ENCODE data around the gene MUS81. TPM values are rescaled to one million over a fixed set of nuclear protein-coding genes. Genes with fewer than 3 reads are reported as not detected.

MUS81 gene
- total and polyA plus RNA-seq, 2 of the 13 experiments (the other 11 are each of a cell fraction or from before 2014, with no cell fraction given) = 25.6 to 30.2 TPM

DNA sequence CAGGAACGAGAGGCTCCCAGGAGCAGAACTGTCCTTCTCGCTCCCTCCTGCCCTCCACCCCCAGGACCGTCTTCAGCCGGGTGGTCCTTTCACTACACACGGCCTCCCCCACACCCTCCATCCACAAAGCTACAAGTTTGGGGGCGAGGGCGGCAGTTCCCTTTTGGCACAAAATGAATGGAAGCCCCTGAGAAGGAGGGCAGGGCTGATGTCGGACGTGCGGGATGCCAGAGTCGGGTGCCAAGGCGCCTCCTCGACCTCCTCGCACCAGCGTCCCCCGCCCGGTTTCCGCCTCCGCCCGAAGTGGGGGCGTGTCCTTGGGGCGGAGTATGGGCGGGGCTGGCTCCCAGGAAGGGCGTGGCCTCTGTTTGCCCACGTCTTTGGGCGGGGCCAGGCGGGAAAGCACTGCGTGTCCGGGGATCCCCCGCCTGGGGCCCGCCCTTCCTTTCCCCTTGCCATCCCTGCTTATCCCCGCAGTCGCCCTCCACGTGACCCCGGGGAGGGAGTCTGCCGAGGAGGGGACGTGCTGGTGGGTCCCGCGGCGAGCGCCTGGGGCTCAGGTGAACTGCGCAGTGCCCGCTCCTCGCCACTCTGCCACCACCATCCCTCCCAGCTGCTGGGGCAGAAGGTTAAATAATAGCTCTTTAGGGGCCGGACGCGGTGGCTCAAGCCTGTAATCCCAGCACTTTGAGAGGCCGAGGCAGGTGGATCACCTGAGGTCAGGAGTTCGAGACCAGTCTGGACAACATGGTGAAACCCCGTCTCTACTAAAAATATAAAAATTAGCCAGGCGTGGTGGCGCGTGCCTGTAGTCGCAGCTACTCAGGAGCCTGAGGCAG, 13.3 kb downstream of the MUS81 start (continued):
- TF ChIP-seq, protein P1, sequence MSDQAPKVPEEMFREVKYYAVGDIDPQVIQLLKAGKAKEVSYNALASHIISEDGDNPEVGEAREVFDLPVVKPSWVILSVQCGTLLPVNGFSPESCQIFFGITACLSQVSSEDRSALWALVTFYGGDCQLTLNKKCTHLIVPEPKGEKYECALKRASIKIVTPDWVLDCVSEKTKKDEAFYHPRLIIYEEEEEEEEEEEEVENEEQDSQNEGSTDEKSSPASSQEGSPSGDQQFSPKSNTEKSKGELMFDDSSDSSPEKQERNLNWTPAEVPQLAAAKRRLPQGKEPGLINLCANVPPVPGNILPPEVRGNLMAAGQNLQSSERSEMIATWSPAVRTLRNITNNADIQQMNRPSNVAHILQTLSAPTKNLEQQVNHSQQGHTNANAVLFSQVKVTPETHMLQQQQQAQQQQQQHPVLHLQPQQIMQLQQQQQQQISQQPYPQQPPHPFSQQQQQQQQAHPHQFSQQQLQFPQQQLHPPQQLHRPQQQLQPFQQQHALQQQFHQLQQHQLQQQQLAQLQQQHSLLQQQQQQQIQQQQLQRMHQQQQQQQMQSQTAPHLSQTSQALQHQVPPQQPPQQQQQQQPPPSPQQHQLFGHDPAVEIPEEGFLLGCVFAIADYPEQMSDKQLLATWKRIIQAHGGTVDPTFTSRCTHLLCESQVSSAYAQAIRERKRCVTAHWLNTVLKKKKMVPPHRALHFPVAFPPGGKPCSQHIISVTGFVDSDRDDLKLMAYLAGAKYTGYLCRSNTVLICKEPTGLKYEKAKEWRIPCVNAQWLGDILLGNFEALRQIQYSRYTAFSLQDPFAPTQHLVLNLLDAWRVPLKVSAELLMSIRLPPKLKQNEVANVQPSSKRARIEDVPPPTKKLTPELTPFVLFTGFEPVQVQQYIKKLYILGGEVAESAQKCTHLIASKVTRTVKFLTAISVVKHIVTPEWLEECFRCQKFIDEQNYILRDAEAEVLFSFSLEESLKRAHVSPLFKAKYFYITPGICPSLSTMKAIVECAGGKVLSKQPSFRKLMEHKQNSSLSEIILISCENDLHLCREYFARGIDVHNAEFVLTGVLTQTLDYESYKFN (CRISPR knock-in tag; conservative IDR thresholded peaks at IDR 0.05) = peak; percentile 50; the same call in 1 of the 2 replicates
- TF ChIP-seq ZNF598 (CRISPR knock-in tag; IDR thresholded peaks at IDR 0.05; ENCODE audit: borderline replicate concordance) = no peak
- TF ChIP-seq CENPX (CRISPR knock-in tag; IDR thresholded peaks at IDR 0.05) = no peak
- peak; percentile 66 for TF ChIP-seq HNRNPK (IDR thresholded peaks at IDR 0.05; ENCODE audit: low read depth, low read length, poor library complexity, severe bottlenecking)
- peak; percentile 43; the same call in 1 of the 2 replicates for TF ChIP-seq ZNF563 (CRISPR knock-in tag; IDR thresholded peaks at IDR 0.05)
- TF ChIP-seq, protein P2, sequence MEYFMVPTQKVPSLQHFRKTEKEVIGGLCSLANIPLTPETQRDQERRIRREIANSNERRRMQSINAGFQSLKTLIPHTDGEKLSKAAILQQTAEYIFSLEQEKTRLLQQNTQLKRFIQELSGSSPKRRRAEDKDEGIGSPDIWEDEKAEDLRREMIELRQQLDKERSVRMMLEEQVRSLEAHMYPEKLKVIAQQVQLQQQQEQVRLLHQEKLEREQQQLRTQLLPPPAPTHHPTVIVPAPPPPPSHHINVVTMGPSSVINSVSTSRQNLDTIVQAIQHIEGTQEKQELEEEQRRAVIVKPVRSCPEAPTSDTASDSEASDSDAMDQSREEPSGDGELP (IDR thresholded peaks at IDR 0.05; ENCODE audit: borderline replicate concordance, low read depth) = peak; percentile 67; the same call in 1 of the 2 replicates
- TF ChIP-seq MZF1 (CRISPR knock-in tag; IDR thresholded peaks at IDR 0.05; ENCODE audit: borderline replicate concordance) = 0 out of 2 replicates have a peak, but pooled peaks have one; percentile 44
- TF ChIP-seq ESRRA (CRISPR knock-in tag; IDR thresholded peaks at IDR 0.05; ENCODE audit: low read depth) = 0 out of 2 replicates have a peak, but pooled peaks have one; percentile 58
- TF ChIP-seq, protein P3, sequence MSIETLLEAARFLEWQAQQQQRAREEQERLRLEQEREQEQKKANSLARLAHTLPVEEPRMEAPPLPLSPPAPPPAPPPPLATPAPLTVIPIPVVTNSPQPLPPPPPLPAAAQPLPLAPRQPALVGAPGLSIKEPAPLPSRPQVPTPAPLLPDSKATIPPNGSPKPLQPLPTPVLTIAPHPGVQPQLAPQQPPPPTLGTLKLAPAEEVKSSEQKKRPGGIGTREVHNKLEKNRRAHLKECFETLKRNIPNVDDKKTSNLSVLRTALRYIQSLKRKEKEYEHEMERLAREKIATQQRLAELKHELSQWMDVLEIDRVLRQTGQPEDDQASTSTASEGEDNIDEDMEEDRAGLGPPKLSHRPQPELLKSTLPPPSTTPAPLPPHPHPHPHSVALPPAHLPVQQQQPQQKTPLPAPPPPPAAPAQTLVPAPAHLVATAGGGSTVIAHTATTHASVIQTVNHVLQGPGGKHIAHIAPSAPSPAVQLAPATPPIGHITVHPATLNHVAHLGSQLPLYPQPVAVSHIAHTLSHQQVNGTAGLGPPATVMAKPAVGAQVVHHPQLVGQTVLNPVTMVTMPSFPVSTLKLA (IDR thresholded peaks at IDR 0.05) = peak; percentile 46
- TF ChIP-seq ZNF670 (CRISPR knock-in tag; IDR thresholded peaks at IDR 0.05; ENCODE audit: borderline replicate concordance) = peak; percentile 80
- peak; percentile 78; the same call in 1 of the 3 replicates for TF ChIP-seq MXI1 (IDR thresholded peaks at IDR 0.05; ENCODE audit: borderline replicate concordance, low read depth, low read length)
- TF ChIP-seq THAP11 (CRISPR knock-in tag; IDR thresholded peaks at IDR 0.05) = peak; percentile 64
- no peak for TF ChIP-seq FOXP1 (IDR thresholded peaks at IDR 0.05)
- no peak for TF ChIP-seq FOXP1 (CRISPR knock-in tag; IDR thresholded peaks at IDR 0.05)
- no peak for TF ChIP-seq THYN1 (CRISPR knock-in tag; IDR thresholded peaks at IDR 0.05; ENCODE audit: borderline replicate concordance, low read depth)
- TF ChIP-seq SPEN (CRISPR knock-in tag; IDR thresholded peaks at IDR 0.05; ENCODE audit: low read depth) = peak; percentile 55; the same call in 1 of the 2 replicates
- TF ChIP-seq ZNF484 (CRISPR knock-in tag; IDR thresholded peaks at IDR 0.05; ENCODE audit: borderline replicate concordance, low read depth) = no peak
- TF ChIP-seq KDM4B (CRISPR knock-in tag; IDR thresholded peaks at IDR 0.05) = no peak
- TF ChIP-seq ZNF768 (CRISPR knock-in tag; IDR thresholded peaks at IDR 0.05) = no peak
- TF ChIP-seq RARA (CRISPR knock-in tag; IDR thresholded peaks at IDR 0.05) = peak; percentile 97
- peak; percentile 87 for TF ChIP-seq GABPB1 (CRISPR knock-in tag; IDR thresholded peaks at IDR 0.05)
- TF ChIP-seq ADNP (CRISPR knock-in tag; IDR thresholded peaks at IDR 0.05) = 0 out of 2 replicates have a peak, but pooled peaks have one; percentile 66
- TF ChIP-seq GATAD2A (CRISPR knock-in tag; IDR thresholded peaks at IDR 0.05) = 0 out of 2 replicates have a peak, but pooled peaks have one; percentile 35
- TF ChIP-seq, protein P4, sequence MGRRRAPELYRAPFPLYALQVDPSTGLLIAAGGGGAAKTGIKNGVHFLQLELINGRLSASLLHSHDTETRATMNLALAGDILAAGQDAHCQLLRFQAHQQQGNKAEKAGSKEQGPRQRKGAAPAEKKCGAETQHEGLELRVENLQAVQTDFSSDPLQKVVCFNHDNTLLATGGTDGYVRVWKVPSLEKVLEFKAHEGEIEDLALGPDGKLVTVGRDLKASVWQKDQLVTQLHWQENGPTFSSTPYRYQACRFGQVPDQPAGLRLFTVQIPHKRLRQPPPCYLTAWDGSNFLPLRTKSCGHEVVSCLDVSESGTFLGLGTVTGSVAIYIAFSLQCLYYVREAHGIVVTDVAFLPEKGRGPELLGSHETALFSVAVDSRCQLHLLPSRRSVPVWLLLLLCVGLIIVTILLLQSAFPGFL (CRISPR knock-in tag; IDR thresholded peaks at IDR 0.05) = no peak

Data from HepG2 (cell line).